ENCODE data around the gene ARSB. TPM values are rescaled to one million over a fixed set of nuclear protein-coding genes. Genes with fewer than 3 reads are reported as not detected.
A peak's percentile ranks its signal among the peaks of the same experiment; 100 is the strongest.
"Not testable (repeated sequence)": the region's sequence is repeated elsewhere in the genome, so short reads cannot be mapped to it uniquely, and the experiment has no call there.

Gene ARSB
- total RNA-seq, 1 donor from 2014 or later, result 28.0 TPM

DNA sequence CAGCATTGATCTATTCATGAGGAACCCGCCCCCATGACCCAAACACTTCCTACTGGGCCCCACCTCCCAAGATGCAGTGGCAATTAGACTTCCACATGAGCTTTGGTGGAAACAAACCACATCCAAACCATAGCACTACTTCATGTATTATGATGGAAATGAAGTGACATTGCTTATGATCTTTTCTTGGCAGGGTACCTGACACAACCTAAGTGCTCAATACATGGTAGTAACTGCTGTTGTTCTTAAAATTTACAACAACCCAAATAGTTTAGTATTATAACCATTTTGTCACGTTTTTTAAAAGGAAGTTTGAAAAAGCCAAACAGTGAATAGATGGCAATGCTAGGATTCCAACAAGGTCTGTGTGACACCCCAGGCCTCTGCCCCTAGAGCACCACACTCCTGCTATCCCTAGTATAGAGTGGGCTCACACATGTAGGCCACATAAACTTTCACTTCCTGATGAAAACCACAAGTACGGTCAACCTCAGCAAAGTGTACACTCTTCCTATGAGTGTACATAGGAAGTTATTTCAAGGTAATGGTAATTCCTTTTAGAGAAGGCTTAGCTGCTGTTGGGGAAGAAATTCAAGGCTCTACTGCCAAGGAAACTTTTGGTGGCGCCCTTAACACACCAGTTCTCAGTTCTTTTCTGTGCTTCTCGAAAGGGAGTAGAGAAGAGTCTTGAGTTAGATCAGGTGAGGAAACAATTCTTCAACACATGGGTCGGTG, 97.6 kb downstream of the ARSB start:
- H3K36me3 Mint-ChIP-seq (ENCODE audit: low read depth), result peaks cover 8% of the 10 kb centered on the region
- no peak overlapping the region for H3K27ac Mint-ChIP-seq (ENCODE audit: unreplicated experiment)
- no peaks in the 10 kb centered on the region for H3K27me3 Mint-ChIP-seq (ENCODE audit: low read depth)
- no peaks in the 10 kb centered on the region for H3K9me3 Mint-ChIP-seq
- H3K4me3 Mint-ChIP-seq, result no peak overlapping the region
- H3K4me1 Mint-ChIP-seq, result no peaks in the 10 kb centered on the region
- no peak for DNase-seq (ENCODE audit: low read depth, low spot score)
- TF ChIP-seq CTCF (conservative IDR thresholded peaks at IDR 0.05), result no peak

DNA sequence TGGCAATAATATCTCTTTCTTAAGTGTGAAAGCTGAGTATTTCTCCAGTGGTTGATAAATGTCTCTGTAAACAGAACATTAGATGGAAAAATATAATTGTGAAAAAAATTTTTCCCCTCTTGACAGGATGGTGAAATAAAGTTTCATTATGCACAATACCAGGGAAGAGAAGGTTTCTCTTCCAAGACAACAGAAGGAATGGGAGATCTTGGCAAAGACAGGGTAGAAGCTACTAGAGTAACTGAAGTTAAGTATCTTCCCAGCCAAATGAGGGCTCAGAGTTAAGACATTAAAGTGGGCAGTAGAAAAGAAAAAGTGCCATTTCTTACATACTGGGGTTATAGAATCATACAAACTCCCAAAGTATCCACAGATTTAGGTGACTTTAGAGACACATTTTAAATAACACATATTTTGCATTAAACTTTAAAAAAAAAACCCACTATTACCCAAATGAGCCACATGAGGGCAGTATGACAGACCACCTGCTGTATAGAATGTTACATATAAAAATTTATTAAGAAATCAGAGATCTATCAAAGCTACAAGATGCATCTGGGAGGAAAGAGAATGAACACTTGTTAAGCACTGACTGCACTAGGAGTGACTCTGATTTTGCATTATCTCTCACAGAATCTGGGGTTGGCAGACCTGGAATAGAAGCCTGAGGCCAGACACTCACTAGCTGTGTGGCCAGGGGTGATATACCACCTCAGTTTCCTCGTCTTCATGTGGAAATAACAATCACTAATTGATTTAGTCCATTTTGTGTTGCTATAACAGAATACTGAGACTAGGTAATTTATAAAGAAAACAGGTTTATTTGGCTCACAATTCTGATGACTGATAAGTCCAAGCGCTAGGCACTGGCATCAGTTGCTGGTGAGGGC, 98.5 kb downstream of the ARSB start:
- peak; percentile 74 for TF ChIP-seq CTCF (conservative IDR thresholded peaks at IDR 0.05)
- Mint-ChIP-seq H3K27ac (ENCODE audit: unreplicated experiment) (no peak overlapping the region), H3K27me3 (ENCODE audit: low read depth) (no peaks in the 10 kb centered on the region), H3K9me3 (no peaks in the 10 kb centered on the region), H3K36me3 (ENCODE audit: low read depth) (peaks cover 8% of the 10 kb centered on the region), H3K4me3 (no peak overlapping the region), H3K4me1 (no peaks in the 10 kb centered on the region)
- DNase-seq (ENCODE audit: low read depth, low spot score), result no peak

GRCh38 chr5:78881884-78882283, 103.2 kb downstream of the ARSB start:
- Mint-ChIP-seq H3K9me3 (no peaks in the 10 kb centered on the region), H3K27ac (ENCODE audit: unreplicated experiment) (no peak overlapping the region), H3K4me3 (no peak overlapping the region), H3K27me3 (ENCODE audit: low read depth) (no peaks in the 10 kb centered on the region), H3K4me1 (no peaks in the 10 kb centered on the region), H3K36me3 (ENCODE audit: low read depth) (peaks cover 6% of the 10 kb centered on the region)
- no peak for DNase-seq (ENCODE audit: low read depth, low spot score)
- TF ChIP-seq CTCF (conservative IDR thresholded peaks at IDR 0.05), result no peak

- Mint-ChIP-seq H3K36me3 (ENCODE audit: low read depth) (no peaks in the 10 kb centered on the region), H3K27ac (ENCODE audit: unreplicated experiment) (no peak overlapping the region), H3K9me3 (no peaks in the 10 kb centered on the region), H3K4me1 (no peaks in the 10 kb centered on the region), H3K4me3 (no peak overlapping the region), H3K27me3 (ENCODE audit: low read depth) (no peaks in the 10 kb centered on the region)
- no peak for TF ChIP-seq CTCF (conservative IDR thresholded peaks at IDR 0.05)
- DNase-seq (ENCODE audit: low read depth, low spot score), result no peak
Measured at GRCh38 chr5:78879516-78879915, 105.6 kb downstream of the ARSB start.

- not testable (repeated sequence) for H3K27ac Mint-ChIP-seq (ENCODE audit: unreplicated experiment); H3K4me3 Mint-ChIP-seq; H3K4me1 Mint-ChIP-seq; DNase-seq (ENCODE audit: low read depth, low spot score); H3K27me3 Mint-ChIP-seq (ENCODE audit: low read depth)
- peaks cover 36% of the 10 kb centered on the region for H3K36me3 Mint-ChIP-seq (ENCODE audit: low read depth)
- peaks cover 17% of the 10 kb centered on the region for H3K9me3 Mint-ChIP-seq
Measured at GRCh38 chr5:78866076-78866475, 119.0 kb downstream of the ARSB start.

DNA sequence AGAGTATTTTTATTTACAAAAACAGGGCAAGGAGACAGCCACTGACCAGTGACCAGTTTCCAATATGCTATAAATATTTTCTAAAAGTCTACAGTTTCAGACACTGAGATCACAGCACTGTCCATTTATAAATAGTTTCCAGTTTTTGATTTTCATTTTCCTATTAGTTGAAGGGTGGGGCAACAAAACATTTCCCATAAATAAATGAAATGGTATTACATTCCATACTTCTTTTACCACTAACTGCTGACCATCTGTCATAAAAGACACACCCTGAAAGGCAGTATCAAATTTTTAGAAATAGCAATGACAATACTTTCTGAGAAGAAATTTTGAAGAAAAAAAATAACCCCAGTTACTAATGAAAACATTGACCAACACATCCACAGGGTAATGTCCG, 126.7 kb downstream of the ARSB start:
- TF ChIP-seq CTCF (conservative IDR thresholded peaks at IDR 0.05), result no peak
- H3K27ac Mint-ChIP-seq (ENCODE audit: unreplicated experiment), result no peak overlapping the region
- DNase-seq (ENCODE audit: low read depth, low spot score), result no peak
- H3K27me3 Mint-ChIP-seq (ENCODE audit: low read depth), result no peaks in the 10 kb centered on the region
- H3K4me3 Mint-ChIP-seq, result no peak overlapping the region
- H3K36me3 Mint-ChIP-seq (ENCODE audit: low read depth), result peaks cover 50% of the 10 kb centered on the region
- no peaks in the 10 kb centered on the region for H3K4me1 Mint-ChIP-seq
- peaks cover 23% of the 10 kb centered on the region for H3K9me3 Mint-ChIP-seq

Data from neural crest cell (in vitro differentiated cells).